ENCODE results near the gene NFIA.

NFIA gene

DNA sequence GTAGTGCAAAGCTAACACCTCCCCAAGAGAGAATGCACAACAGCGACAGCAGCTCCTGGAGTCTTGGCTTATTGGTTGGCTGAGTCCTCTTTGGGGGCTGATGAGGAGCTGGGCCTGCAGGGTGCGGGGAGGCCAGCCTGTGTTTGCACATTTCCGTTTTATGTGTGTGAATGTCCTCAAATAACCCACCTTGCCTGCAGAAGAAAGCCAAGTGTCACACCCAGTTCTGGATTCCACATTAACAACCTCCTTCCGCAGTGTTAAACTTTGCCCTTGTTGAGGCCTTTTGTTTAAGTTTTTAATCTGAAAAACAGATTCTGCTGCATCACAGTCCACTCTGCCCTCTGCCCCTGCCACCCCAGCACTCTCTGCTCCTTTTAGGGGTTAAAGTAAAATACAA, 368.1 kb downstream of the NFIA start:
- DNase-seq (ENCODE audit: low read depth, low spot score), result no peak
- peak overlapping the region; percentile 97 for H3K27ac ChIP-seq
- TF ChIP-seq POLR2AphosphoS5 (IDR thresholded peaks at IDR 0.05; ENCODE audit: borderline replicate concordance, low read depth, low read length), result 0 out of 2 replicates have a peak, but pooled peaks have one; percentile 14
- TF ChIP-seq FOXP2 (optimal IDR thresholded peaks at IDR 0.05; ENCODE audit: control extremely low read depth, extremely low read length, insufficient read depth), result no peak

DNA sequence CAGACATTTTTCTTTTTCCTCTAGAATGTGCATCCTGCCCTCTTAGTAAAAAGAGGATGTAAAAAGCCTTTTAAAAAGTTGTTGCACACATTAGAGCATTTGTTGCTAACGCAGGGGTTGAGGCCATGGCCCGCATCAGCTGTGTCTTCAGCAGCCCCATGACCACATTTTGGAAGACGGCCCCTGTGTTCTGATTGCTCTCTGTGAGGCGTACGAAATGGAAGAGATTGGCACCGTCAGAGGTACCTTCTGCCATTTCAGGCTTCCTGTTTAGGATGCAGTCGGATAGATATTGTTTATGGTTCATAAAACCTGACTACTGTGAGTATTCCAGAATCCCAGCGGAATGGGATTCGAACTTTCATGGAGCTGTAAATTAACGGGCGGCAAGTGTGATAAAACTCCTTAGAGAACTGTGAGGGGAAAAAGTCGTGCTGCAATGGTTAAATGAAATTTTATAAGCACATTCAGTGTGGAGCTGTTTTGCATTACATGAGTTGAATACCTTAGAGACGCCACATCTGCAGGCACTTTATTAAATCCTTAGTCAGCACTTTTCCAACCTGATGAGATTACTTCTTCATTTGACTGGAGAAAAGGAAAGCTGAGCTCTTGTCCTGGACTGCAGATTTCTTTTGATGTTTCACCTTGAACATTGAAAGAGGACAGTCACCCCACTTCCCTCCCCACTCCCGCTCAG, 368.7 kb downstream of the NFIA start:
- H3K4me3 ChIP-seq, result peak overlapping the region; percentile 74
- H3K9me3 ChIP-seq (ENCODE audit: low read depth, low read length), result no peaks in the 10 kb centered on the region
- TF ChIP-seq EZH2 (IDR thresholded peaks at IDR 0.05), result no peak
- peak; percentile 27 for TF ChIP-seq FOXP2 (optimal IDR thresholded peaks at IDR 0.05; ENCODE audit: control extremely low read depth, extremely low read length, insufficient read depth)
- peak; percentile 53; the same call in 1 of the 2 replicates for TF ChIP-seq POLR2AphosphoS5 (IDR thresholded peaks at IDR 0.05; ENCODE audit: borderline replicate concordance, low read depth, low read length)
- H3K27ac ChIP-seq, result peak overlapping the region; percentile 97
- peak; percentile 92 for DNase-seq (ENCODE audit: low read depth, low spot score)
- peaks cover 11% of the 10 kb centered on the region for H3K36me3 ChIP-seq (ENCODE audit: insufficient read depth, low read length)
- peak overlapping the region; percentile 62 for H3K9ac ChIP-seq (ENCODE audit: insufficient read length)

More for the DNA sequence above, 368.1 kb downstream of the NFIA start:
- Histone ChIP-seq H3K36me3 (ENCODE audit: insufficient read depth, low read length) (peaks cover 6% of the 10 kb centered on the region; the same call in 1 of the 2 replicates), H3K9ac (ENCODE audit: insufficient read length) (peak overlapping the region; percentile 62), H3K4me3 (peak overlapping the region; percentile 74), H3K9me3 (ENCODE audit: low read depth, low read length) (no peaks in the 10 kb centered on the region)

DNA sequence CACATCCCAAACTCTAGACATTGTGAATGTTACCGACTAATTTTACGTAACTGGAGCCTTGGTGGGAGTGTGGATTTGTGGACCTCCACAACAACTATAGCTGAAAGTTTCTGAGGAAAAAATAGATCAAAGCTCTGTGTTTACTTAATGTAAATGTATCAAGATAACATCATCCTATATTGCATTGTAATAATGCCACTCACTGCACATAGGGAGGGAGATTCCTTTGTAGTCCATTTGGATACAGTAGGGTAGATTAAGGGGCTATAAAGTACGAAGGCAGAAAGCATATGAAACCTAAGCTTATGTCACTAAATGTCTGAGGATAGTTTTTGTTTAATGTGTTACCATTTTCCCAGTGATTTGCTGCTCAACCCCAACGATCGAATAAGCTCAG, 369.2 kb downstream of the NFIA start:
- TF ChIP-seq FOXP2 (optimal IDR thresholded peaks at IDR 0.05; ENCODE audit: control extremely low read depth, extremely low read length, insufficient read depth) (no peak), POLR2AphosphoS5 (IDR thresholded peaks at IDR 0.05; ENCODE audit: borderline replicate concordance, low read depth, low read length) (no peak), EZH2 (IDR thresholded peaks at IDR 0.05) (no peak)
- Histone ChIP-seq H3K36me3 (ENCODE audit: insufficient read depth, low read length) (peaks cover 13% of the 10 kb centered on the region), H3K9ac (ENCODE audit: insufficient read length) (peak overlapping the region; percentile 39), H3K27ac (peak overlapping the region; percentile 97), H3K4me3 (peak overlapping the region; percentile 74), H3K9me3 (ENCODE audit: low read depth, low read length) (no peaks in the 10 kb centered on the region)
- DNase-seq (ENCODE audit: low read depth, low spot score), result no peak

DNA sequence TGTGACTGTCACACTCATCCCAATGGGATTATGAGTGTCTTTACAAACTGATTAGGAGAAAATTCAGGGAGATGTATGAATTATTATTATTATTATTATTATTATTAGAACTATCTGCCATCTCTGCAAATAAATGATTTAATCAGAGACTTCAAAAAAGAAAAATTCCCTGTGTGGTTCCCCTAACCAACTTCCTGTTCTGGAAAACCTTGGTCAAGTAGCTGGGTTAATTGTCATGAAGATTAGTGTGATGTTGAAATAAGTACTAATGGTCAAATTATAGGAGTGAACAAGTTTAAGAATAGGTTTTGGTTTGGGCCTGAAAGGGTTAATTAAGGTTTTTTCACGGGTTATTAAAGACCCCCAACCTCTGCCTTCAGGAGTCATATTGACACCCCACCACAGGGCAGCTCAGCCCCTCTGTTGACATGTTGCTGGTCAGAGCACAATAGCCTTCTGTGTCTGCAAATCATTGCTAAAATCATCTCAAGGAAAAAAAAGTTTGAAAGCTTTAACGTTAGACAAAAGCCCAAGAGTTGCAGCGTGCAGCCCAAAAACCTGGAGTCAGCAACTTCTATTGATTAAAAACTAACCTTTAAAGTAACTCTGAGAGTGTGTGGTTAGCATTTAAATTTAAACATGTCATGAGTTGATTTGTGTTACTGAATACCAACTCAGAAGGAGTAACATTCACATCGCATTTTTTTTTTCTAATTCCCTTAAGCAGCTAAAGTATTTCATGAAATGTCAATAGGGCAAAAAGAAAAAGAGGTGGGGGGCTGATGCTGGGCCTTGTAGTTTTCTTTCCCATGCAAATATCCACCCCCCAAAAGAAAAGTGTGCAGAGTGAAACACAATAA, 370.0 kb downstream of the NFIA start:
- H3K9ac ChIP-seq (ENCODE audit: insufficient read length), result peak overlapping the region; percentile 56
- peak overlapping the region; percentile 75 for H3K4me3 ChIP-seq
- H3K9me3 ChIP-seq (ENCODE audit: low read depth, low read length), result no peaks in the 10 kb centered on the region
- DNase-seq (ENCODE audit: low read depth, low spot score), result peak; percentile 87
- H3K36me3 ChIP-seq (ENCODE audit: insufficient read depth, low read length), result peaks cover 13% of the 10 kb centered on the region
- TF ChIP-seq POLR2AphosphoS5 (IDR thresholded peaks at IDR 0.05; ENCODE audit: borderline replicate concordance, low read depth, low read length) (peak; percentile 77; the same call in 1 of the 2 replicates), EZH2 (IDR thresholded peaks at IDR 0.05) (no peak), FOXP2 (optimal IDR thresholded peaks at IDR 0.05; ENCODE audit: control extremely low read depth, extremely low read length, insufficient read depth) (no peak)
- peak overlapping the region; percentile 97 for H3K27ac ChIP-seq

DNA sequence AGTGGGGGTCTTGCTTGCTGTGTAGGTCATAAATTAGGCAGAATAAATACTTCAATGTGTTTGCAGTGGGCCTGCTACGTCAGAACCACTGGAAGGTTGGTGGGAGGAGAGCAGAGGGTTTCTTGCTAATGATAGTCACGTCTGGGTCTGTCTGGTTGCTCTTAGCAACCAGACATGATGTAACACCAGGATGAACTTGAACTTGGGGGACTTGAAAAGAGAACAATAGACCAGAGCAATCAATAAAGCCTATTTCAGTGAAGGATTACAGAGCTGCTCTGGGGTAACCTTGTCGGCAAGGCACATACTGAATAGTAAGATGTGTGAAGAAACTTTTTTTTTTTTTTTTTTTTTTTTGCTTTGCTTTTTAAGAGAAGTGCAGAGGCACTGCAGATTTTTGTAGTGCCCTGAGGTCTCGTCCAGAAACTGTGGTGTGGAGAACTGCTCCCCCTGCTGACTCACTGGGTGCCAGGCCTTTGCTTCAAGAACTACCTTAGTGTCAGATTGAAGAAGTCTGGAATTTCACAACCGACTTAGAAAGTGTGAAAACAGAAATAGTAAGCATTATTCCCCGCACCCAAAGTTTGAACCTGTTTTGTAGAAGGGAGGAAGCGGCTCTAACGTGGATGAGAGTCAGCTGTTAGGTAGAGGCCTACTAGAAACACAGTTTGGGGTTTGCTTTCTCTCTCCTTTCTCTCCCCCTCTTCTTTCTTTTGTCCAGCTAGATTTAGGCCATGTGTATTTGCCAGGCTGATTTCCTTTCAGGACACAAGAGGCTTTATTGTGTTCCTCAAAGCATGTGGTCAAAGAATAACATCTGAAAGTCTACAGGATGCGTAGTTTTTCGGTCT, 371.0 kb downstream of the NFIA start:
- Histone ChIP-seq H3K27ac (peak overlapping the region; percentile 97), H3K9ac (ENCODE audit: insufficient read length) (peak overlapping the region; percentile 66), H3K36me3 (ENCODE audit: insufficient read depth, low read length) (peaks cover 13% of the 10 kb centered on the region), H3K9me3 (ENCODE audit: low read depth, low read length) (no peaks in the 10 kb centered on the region), H3K4me3 (peak overlapping the region; percentile 75)
- DNase-seq (ENCODE audit: low read depth, low spot score), result peak; percentile 93
- no peak; the same call in 1 of the 2 replicates for TF ChIP-seq POLR2AphosphoS5 (IDR thresholded peaks at IDR 0.05; ENCODE audit: borderline replicate concordance, low read depth, low read length)
- no peak for TF ChIP-seq EZH2 (IDR thresholded peaks at IDR 0.05)
- no peak for TF ChIP-seq FOXP2 (optimal IDR thresholded peaks at IDR 0.05; ENCODE audit: control extremely low read depth, extremely low read length, insufficient read depth)

DNA sequence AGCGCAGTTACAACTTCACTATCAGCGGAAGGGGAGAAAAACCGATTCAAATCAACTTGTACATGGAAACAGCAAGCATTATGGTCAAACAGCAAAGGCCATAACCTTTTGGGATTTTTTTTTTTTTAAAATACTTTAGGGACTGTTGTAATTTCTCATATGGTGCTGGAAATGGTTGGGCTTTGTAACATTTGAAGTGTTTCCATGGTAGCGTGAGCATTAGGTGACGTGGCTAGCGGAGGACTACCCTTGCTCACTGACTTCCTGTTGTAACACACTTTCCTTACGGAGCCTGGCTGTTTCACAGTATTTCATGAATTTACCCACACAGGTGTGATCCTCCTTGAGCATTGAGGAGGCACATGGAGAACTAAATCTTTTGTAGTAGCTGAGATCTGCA, 373.0 kb downstream of the NFIA start:
- H3K4me3 ChIP-seq, result no peak overlapping the region
- TF ChIP-seq POLR2AphosphoS5 (IDR thresholded peaks at IDR 0.05; ENCODE audit: borderline replicate concordance, low read depth, low read length) (no peak), EZH2 (IDR thresholded peaks at IDR 0.05) (no peak), FOXP2 (optimal IDR thresholded peaks at IDR 0.05; ENCODE audit: control extremely low read depth, extremely low read length, insufficient read depth) (no peak)
- no peak overlapping the region for H3K27ac ChIP-seq
- no peaks in the 10 kb centered on the region for H3K9me3 ChIP-seq (ENCODE audit: low read depth, low read length)
- peaks cover 13% of the 10 kb centered on the region for H3K36me3 ChIP-seq (ENCODE audit: insufficient read depth, low read length)
- no peak overlapping the region for H3K9ac ChIP-seq (ENCODE audit: insufficient read length)
- DNase-seq (ENCODE audit: low read depth, low spot score), result no peak

DNA sequence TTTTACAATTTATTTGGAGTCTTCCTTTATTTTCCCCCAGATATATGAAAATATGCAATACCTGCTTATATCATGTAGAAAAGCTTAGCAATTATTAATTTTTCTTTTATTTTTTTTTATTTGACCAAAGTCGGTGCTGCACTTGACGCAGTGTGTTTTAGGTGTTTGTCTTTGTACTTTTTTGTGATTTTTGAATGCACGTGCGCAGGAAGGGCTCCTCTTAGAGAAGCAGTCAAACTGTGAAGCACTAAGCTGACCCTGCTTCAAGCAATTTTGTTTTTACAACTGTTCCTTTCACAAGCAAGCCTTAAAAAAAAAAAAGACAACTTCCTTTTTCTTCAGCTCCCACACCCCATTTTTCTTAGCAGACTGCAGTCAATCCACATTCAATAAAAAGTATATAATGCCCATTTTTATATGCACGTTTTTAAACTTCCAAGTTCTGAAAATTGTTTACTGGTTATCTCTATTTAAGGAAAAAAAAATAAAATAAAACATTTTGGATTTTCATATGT, 375.2 kb downstream of the NFIA start:
- H3K9me3 ChIP-seq (ENCODE audit: low read depth, low read length), result no peaks in the 10 kb centered on the region
- H3K27ac ChIP-seq, result no peak overlapping the region
- DNase-seq (ENCODE audit: low read depth, low spot score), result no peak
- peaks cover 13% of the 10 kb centered on the region for H3K36me3 ChIP-seq (ENCODE audit: insufficient read depth, low read length)
- no peak overlapping the region for H3K4me3 ChIP-seq
- TF ChIP-seq FOXP2 (optimal IDR thresholded peaks at IDR 0.05; ENCODE audit: control extremely low read depth, extremely low read length, insufficient read depth) (no peak), EZH2 (IDR thresholded peaks at IDR 0.05) (no peak), POLR2AphosphoS5 (IDR thresholded peaks at IDR 0.05; ENCODE audit: borderline replicate concordance, low read depth, low read length) (no peak)
- no peak overlapping the region for H3K9ac ChIP-seq (ENCODE audit: insufficient read length)
